T follicular helper cell (primary cell): ENCODE measurements around the gene STARD13.
"Not testable (repeated sequence)": the region's sequence is repeated elsewhere in the genome, so short reads cannot be mapped to it uniquely, and the experiment has no call there.

Source experiments
- DNase-seq: peaks from one replicate; pipeline ENCODE4 v3.0.0-alpha.2; 2020; ENCODE audit warnings: low read depth

The STARD13 gene

DNA sequence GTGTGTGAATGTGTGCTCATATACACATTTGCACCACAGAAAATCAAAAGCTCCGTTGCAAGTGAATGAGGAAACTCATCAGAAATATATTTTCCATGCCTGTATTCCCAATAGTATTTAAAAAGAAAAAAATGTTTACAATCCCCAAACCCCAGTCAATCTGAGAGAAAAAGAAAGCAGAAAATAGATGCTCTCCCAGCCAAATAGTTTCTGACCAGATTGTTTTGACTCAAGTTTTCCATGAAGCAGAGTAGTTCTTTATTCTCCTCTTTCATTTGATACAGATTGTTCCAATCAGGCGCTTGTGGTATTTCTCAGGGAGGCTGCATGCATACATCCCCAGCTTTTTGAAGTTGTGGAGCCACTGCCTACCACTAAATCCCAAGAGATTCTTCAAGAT is 110.6 kb downstream of the STARD13 start:
- no peak for DNase-seq

DNA sequence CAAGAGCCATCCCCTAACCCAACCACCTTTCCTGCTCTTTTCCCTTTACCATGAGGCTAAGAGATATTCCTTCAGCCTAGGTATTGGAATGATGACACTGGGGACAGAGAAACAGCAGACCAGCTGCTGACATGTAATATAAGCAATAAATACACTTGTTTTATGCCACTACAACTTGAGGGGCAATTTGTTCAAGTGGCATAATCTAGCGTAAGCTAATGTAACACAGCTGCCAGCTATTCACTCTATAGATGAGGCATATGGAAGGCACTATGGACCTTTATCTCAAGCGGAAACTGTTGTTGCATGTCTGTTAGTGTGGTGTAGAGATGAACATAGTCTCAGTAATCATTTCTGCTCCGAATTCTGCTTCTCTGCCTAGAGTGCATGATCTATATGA is 111.1 kb downstream of the STARD13 start:
- no peak for DNase-seq

DNA sequence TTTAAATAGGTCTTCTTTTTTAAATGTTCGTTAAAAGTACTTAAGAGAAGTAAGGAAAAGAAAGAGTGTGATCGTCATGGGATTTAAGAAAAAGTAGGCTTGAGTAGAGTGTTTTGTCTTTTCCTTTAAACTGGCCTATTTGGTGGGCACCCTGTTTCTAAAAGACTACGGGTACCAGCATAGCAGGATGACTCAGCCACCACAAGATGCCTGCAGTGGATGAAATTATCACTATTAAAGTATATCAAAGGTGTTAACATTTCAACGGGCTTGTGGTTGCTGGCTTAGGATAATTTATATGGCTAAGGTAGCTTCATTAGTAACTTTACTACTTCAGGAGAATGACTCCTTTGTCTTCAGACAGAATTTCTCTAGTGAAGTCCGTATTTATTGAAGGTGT is 112.6 kb downstream of the STARD13 start:
- no peak for DNase-seq

DNA sequence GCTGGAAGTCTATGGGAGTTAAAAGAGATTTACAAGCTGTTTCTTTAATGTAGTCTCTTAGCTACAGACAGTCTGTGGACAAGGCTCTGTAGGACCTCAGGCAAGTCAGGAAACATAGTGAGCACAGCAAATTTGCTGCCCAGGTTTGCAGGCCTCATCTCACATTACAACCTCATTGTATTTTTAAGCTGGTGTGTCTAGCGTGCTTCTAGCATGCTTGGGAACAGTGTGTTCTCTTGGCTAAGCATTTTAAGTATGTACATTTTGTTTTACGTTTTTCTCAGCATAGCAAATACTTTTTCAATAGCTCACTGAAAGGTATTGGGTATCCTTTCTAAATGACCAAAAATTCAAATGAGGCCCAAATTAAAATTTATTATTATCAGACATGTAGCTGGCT is 113.2 kb downstream of the STARD13 start:
- DNase-seq = no peak

DNA sequence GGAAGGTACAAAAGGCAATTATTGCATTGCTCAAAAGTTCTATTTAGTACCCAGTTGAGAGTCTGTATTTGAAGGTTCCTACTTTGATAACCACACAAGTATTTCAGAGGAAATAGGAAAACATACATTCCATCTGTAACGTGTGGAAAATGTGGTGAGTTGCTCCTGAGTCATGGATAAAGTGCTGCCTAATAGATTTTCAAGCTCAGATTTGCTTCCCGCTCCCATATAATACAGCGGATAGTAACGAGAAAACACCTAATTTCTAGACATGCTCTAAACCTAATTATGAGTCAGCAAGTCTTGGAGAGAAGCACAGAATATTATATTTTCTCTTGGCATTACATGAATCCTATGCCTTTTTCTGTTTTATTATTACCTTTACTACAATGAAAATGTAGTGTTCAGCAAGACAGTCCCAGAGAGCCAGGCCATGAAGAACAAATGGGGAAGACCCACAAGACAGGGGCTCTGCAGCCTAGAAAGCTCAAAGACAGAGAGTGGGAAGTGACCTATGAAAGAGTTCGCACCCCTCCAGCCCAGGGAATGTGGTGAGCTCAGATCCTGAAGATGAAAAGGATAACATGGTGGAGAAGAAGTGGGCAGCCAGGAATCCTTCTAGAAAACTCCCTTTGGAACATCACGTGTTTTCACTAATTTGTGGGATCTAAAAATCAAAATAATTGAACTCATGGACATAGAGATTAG is 116.1 kb downstream of the STARD13 start:
- no peak for DNase-seq

DNA sequence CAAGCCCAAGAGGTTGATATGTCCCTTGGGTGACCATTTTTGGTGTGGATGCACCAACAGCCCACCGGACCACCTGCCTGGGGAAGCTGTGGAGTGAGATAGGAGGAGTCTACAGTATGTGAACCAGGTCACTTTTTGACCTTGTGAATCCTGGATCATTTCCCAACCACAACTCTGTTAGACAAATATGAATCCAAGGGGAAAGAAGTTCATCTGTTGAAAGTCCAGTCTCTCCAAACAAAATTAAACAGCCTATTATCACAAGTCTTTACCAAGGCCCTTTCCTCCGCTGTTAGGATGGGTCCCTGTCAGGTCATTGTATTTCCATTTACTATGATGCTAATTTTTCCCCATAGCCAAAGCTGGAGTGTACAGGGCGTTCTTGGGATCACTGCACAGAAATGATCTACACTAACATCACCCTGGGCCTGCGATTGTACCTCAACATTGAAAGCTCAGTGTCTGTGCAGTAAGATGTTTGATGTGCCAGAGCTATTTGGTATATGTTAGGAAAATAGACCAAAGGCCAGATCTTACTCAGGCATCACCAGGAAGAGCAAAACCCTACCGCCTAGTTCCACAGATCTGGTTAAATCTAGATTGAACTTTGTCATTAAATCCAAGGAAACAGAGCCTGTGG is 117.1 kb downstream of the STARD13 start:
- no peak for DNase-seq

DNA sequence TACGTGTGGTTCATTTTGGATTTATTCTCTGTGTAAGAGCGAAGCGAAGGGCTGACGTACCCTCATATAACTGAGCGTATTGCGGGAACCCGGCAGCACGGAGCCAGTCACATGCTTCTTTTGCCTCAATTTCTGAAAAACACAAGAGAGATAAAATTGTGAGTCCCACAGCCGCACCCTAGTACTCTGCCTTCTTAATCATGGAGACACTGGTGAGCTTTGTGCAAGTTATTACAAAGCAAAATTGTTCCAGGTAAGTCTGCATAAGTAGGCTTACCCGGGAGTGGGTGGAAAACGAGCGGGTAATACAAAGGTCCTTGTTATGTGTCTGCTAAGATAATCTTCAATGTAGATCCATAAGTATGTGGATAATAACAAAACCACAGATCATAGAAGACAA is 118.1 kb downstream of the STARD13 start:
- no peak for DNase-seq

DNA sequence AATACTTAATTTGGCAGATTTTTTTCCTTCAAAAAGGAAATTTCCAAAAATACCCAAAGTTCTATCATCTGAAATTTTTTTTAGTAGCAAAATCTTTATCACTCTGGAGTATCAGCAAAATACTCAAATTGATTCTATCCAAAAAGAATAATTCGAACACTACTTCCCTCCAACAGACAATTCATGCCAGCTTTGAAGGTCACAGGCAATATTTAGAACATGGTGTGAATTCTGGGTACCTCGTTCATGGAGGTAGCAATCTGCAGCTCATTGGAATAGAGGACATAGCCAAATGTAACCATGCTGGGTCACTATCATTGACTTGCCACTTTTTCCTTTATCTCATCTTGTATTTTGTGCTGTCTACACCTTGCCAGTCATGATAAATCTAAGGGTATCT is 119.8 kb downstream of the STARD13 start:
- no peak for DNase-seq

DNA sequence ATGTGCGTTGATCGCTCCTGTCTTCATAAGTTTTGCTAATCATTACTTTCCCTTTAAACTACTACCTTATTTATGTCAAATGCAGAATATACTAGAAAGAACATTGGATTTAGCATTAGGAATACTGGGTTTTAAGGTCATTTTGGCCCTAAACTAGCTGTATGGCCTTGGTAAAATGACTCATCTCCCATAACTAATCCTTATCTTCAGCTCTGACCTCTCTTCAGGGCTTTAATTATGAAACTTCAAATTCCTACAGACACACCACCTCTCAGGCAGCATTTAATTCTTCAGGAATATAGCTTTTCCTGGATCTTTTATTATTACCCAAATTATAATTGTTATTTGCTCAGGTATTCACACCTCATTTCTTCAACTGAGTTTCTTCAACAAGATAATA is 121.2 kb downstream of the STARD13 start:
- DNase-seq = no peak

DNA sequence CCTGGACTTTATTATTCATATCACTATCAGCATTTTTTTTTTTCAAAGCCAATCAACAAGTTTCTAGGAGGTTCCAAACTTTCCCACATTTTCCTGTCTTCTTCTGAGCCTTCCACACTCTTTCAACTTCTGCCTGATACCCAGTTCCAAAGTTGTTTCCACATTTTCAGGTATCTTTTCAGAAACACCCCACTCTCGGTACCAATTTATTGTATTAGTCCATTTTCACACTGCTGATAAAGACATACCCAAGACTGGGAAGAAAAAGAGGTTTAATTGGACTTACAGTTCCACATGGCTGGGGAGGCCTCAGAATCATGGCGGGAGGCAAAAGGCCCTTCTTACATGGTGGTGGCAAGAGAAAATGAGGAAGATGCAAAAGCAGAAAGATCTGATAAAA is 122.8 kb downstream of the STARD13 start:
- not testable (repeated sequence) for DNase-seq

DNA sequence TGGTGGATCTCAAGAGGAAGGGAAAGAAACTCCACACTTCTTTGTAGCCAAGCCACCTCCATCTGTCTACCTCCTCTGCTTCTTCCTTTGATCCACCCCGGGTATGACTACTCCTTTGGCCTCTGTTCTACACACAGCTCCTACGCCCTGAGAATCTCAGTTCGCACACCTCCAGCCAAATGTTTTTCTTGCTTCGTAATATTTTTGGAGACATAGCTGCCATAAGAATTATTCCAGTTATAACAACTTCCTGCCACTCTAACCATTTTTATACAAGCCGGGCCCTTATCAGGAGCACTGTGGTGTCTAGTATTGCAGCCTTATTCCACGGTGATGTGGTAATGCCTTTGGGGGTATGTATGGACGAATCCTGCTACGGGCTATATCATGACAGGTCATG is 126.7 kb downstream of the STARD13 start:
- no peak for DNase-seq

DNA sequence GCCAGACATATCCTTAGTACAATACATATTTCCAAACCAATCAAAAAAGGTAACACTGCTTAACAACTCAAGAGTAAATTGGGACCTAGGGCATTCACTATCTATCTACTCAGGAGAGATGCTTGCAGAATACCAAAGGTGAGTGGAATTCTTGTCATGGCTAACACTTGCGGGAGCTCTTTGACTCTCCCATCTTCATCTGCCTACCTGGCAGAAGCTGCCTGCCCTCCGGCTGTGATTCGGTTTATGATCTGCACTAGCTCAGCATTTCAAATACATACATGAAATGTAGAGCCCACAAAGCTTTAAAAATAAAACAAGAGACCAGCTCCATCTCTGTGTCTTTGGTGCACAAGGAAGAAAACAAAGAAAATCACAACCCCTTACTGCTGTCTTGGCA is 127.3 kb downstream of the STARD13 start:
- no peak for DNase-seq

DNA sequence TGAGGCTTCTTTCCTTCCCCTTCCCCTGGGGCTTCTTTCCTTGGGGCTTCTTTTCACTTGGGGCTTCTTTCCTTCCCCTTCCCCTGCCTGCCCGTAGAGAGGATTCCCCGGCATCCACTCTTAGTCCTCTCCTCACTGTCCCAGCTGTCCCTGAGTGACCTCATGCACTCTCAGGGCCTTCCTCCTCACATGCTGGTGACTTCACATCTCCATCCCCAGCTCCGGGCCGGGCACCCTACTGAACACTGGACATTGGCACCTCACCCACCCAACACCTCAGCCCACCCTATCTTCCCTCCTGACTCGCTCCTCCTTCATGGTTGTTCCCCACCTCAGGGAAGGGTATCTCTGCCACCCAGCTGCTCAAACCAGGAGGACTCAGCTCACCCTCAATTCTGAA is 130.6 kb downstream of the STARD13 start:
- DNase-seq = no peak

DNA sequence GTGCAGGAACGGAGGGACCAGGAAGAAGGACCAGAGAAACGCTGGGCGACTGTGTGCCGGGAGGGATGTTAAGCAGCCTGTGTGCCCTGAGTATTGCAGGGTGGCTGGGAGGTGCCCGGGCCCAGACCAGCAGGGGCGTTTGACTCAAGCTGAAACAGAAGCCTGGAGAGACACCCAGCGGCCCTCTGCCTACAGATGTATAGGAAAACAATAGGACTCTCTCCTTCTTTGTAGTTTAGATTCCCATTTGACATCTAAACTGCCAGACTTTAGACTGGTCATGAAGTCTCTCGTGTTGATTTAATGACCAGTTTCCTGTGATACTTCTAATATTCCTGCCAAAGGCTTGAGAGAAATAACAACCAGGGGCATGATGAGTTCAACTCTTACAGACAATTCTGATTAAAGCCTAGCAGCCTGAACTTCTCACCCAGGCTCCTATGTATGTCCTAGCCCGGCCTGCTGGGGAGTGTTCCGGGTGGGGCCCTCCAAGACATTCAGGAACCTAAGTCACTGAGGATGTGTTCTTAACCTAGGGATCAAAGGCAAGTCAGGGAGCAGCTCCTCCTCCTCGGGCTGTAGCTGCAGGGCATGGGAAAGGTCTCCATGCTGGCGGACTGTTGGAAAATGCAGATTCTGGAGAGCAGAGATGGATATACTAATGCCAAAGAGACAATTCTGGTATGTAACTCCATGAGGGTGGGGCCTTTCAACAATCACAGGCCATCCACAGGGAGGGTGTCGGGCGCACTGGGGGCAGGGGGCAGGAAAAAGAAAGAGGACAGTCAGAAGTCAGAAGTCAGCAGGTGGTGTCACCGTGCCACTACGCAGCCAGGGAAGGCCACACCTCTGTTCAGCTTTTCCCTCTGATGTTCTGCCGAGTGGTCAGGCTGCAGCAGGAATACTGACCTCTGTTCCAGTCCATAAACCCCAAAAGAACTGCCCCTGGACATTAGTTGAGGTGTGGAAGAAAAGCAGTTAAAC is 131.8 kb downstream of the STARD13 start:
- no peak for DNase-seq

DNA sequence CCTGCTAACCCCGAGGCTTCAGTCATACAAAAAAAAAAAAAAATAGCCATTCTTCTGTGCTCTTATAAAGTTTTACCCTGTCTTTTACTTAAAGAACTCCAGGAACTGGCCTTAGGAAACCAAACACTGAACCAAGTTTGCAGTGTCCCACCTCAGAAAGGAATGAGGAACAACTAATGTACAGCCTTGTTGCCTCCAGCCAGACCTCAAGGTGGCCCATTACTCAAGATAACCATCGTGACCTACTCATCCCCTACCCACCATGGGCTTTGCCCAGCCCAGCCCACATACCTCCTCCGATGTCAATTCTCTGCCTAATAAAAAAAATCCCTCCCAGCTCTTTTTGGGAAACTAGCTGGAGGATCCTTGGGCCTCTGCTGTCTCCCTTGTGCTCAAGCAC is 133.2 kb downstream of the STARD13 start:
- DNase-seq = no peak

DNA sequence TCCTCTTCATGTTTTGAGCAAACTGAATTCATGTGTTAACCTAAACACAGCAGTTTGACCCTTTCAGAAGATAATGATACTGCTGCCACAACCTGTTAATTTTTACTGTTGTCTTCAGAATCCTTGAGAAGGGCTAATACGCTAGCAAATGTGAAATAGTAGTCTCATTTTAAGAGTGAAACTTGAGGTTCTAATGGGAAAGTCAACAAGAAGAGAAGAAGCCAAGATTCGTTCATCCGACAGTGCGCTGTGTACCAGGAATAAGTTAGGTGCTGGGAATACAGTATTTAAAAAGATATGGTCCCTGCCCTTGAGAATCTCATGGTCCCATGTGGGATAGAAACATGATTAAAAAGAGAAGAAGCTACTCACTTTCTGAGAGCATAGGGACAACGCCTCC is 134.9 kb downstream of the STARD13 start:
- no peak for DNase-seq

DNA sequence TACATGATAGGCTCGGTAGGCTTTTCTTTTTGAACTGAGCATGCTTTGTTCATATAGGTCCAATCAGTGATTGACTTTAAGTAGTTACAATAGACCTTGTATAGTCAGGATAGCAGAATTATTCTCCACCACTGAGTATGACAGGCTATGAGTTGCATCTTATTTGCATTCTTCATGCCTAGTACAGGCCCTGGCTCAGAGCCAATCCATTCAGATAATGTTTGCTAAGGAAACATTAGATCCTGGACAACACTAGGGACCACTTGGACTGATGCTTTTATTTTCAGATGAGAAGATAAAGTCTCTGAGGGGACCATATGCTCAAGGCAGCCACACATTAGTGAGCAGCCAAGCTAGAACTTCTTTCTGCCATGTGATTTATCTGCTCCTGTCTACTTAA is 135.4 kb downstream of the STARD13 start:
- no peak for DNase-seq

DNA sequence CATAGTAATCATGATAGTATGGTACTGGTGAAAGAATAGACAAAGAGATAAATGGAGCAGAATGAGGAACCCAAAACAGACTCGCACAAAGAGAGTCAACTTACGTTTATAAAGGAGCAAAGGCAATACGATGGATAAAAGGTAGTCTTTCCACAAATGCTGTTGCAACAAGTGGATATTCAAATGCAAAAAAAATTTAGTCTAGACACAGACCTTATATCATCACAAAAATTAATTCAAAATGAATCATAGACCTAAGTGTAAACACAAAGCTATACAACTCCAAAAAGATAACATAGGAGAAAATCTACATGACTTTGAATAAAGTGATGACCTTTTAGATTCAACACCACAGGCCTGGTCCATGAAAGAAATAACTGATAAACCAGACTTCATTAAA is 137.7 kb downstream of the STARD13 start:
- no peak for DNase-seq

DNA sequence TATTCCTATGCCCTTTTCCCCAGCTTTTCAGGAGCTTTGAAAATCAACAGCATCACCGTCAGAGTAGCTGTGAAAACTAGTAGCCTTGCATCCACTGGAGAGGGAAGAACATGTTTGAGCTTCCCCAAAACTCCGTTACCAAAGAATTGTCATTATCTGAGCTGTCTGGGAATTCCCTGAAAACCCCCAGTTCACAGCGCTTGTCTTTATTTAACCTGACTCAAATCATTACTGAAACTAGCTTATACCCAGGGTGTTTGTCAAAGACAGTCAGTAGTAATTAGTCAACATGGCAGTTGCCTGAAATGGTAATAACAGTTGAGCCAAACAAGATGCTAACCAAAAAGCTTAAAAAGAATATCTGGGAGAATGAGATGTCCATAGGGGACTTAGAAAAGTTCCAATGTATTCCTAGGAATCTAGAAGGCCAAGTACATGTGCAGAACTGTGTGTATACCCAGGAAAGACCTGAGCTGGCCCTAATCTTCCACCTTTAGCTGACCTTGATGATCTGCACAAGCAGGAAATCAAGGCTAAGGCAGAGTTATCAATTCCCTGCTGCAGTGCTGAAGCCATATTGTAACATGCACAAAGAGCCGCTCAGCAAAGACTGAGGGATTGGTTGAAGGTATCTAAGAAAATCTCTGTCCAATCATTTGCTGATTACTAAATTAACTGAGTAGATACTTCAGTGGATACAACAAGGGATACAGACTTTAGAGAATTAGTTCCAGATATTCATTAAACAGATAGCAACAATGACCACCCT is 138.5 kb downstream of the STARD13 start:
- no peak for DNase-seq

DNA sequence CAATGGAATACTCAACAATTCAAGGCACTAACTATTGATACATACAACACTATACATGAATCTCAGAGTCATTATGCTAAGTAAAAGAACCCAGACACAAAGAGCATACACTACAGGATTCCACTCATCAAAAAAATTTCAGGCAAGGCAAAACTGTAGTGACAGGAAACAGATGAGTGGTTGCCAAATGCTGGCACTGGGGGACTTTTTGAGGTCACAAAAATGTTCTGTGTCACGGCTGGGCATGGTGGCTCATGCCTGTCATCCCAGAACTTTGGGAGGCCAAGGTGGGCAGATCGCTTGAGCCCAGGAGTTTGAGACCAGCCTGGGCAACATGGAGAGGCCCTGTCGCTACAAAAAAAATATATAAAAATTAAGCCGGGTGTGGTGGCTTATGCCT is 139.9 kb downstream of the STARD13 start:
- no peak for DNase-seq

DNA sequence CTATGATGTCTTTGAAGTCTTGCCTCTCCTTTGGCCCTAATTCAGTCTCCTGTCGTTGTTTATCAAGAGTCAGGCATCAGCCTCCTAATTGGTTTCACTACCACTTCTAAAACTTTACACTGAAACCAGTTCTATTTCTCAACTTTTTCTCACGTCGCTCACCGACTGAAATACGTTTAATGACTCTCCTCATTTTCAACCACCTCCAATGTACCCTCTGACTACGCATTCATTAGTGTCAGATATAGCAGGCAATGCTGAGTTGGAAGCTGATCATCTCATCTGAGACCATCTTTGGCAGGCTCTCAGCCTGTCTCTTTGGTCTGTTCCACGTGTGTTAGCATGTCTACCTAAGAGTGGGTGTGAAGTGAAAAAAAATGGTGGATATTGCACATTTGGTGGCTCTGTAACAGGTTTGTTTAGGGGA is 141.2 kb downstream of the STARD13 start:
- DNase-seq = no peak
